ENCODE results near the gene VSTM2A. TPM values are rescaled to one million over a fixed set of nuclear protein-coding genes. Genes with fewer than 3 reads are reported as not detected.
A peak's percentile ranks its signal among the peaks of the same experiment; 100 is the strongest.
"Not testable (repeated sequence)": the region's sequence is repeated elsewhere in the genome, so short reads cannot be mapped to it uniquely, and the experiment has no call there.

The VSTM2A gene, protein sequence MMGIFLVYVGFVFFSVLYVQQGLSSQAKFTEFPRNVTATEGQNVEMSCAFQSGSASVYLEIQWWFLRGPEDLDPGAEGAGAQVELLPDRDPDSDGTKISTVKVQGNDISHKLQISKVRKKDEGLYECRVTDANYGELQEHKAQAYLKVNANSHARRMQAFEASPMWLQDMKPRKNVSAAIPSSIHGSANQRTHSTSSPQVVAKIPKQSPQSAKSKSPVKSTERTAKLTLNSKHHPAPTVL
- 28.3 and 28.7 TPM in 2 replicates for polyA plus RNA-seq (2014; cell fraction: cytosol; rRNA removed)
- 17.3 and 30.5 TPM in 2 replicates for polyA plus RNA-seq (2014; cell fraction: nucleus; rRNA removed)

DNA sequence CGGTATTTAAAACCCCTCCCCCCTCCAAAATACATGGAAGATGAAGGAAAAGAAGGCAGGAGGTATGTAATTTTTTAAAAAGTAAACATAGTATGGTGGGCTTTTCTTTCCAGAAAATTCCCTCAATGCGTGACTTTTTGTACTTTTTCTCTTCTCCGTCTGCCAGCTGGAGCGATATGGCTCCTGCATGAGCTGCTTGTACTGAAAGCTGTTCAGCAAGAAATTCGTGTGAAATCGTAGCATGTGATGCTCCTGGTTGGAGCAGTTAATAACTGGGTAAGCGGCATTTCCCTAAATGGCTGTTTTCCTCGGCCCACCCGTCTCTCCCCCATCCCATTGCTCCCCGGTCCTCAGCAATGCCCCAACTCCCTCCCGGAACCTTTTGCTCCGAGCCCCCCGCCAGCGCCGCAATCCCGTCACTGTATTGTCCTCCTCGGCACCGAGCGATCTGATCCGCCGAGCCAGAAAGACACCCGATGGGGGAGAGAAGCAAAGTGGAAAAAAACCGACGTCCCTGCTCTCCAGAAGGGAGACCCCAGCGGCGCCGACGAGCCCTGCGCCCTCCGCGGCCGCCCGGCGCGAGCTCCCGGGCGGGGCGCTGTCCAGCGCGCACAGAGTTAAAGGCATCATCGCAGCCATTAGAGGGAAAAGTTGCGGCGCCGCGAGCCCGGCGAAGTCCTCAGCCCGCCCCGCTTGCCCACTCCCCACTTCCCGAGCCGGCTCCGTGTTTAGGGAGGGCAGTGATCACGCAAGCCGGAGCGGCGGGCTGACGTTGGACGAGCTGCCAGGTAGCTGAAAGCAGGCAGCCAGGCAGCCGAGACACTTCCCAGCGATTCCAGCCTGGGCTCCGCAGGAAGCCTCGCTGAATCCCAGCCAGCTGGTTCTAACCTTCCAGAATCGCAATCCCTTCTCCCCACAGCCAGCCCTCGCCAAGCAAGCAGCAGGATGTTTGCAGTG, at the start of gene VSTM2A:
Gene VSTM2A (plus strand): TSS at position 707 of the 957 bp plus-strand sequence. CDS start 356 bp downstream, outside the sequence.
- DNase-seq (ENCODE audit: low spot score), result peak; percentile 85

DNA sequence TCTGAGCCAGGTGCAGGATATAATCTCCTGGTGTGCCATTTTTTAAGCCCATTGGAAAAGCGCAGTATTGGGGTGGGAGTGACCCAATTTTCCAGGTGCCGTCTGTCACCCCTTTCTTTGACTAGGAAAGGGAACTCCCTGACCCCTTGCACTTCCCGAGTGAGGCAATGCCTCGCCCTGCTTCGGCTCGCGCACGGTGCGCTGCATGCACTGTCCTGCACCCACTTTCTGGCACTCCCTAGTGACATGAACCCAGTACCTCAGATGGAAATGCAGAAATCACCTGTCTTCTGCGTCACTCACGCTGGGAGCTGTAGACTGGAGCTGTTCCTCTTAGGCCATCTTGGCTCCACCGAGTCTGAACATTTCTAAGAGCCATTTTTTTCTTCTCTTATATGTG, 37.6 kb upstream of the VSTM2A start:
- not testable (repeated sequence) for DNase-seq (ENCODE audit: low spot score)

DNA sequence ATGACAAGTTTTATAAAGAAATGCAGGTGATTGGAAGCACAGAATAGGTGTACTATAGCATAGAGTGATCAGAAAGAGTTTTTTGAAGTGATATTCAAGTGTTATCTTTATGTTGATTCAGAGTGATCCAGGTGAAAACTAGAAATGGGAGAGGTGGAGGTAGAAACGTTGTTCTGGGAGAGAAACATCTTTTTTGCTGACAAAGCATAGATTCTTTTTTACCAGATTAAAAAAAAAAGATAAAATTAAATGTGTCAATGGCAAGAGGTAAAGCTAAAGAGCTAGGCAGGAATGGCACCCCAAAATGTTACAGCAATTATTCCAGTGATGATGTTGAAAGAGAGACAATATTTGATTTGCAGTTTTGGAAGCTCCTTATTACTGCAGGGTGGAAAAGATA, 12.6 kb upstream of the VSTM2A start:
- DNase-seq (ENCODE audit: low spot score), result no peak

DNA sequence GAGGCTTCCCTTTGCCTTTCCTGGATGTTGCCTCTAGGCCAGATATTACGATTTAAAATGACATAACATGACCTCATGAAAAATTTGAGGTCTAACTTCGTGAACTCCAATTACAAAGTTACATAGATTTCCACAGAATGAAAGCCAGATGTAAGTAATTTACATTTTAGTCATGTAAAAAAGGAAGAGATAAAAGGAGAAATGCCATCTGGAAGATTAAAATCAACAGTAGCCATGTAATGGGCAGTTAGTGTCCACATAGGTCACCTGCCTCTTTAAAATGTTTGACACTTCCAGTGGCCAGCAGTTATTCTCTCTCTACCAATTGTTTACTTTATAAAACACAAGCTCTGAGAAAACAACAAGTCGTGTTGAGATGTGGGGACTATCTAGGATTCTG, 4.1 kb upstream of the VSTM2A start:
- peak; percentile 60 for DNase-seq (ENCODE audit: low spot score)

DNA sequence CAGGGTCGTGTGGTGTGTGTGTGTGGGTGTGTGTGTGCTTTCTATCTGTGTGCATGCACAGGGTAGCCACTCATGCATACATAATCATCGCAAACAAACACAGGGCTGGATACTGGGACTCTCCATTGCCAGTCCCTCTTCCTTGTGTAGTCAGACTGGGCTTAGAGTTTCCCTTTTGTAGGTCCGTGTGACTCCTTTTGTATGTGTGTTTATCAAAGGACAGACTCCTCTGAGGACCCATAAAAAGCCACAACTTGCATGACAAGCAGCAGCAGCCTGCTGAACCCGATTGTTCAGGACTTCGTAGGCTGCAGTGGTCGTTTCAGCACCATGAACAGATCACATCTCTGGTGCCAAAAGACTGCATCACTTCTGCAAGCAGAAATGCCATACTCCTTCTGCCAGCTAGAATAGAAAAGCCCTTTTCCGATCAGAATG, 895 bp downstream of the VSTM2A start:
- DNase-seq (ENCODE audit: low spot score), result peak; percentile 61

DNA sequence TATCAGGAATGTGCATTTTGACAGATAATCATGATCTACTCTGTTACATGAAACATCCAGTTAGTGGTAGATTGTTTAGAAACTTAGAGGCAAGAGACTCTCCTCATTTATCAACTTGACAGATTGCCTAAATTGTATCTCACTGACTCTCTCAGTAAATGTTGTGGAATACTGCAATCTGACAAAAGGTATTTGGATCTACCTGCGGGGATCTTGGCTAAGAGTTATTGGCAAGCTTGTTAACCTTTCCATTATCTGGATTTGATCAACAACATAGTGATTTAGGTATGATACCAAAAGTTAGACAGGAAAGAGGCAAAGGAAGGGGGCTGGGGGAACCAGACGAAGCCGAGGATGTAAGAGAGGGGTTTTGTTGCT, 2.0 kb downstream of the VSTM2A start:
- DNase-seq (ENCODE audit: low spot score), result no peak

GRCh38 chr7:54544527-54545240, 2.5 kb downstream of the VSTM2A start:
- DNase-seq (ENCODE audit: low spot score), result peak; percentile 65

DNA sequence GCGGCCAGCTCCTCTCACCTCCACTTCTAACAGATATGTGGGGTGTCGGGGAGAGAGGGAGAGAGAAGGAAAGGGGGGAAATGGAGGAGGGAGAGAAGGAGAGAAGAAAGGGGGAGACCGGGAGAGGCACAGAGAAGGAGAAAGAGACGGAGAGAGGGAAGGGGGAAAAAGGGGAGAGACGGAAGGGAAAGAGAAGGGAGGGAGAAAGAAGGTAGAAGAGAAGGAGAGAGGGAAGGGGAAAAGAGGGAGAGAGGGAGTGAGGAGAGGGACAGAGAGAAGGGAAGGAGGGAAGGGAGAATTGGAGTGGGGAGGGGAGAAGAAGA, 3.0 kb downstream of the VSTM2A start:
- no peak for DNase-seq (ENCODE audit: low spot score)

DNA sequence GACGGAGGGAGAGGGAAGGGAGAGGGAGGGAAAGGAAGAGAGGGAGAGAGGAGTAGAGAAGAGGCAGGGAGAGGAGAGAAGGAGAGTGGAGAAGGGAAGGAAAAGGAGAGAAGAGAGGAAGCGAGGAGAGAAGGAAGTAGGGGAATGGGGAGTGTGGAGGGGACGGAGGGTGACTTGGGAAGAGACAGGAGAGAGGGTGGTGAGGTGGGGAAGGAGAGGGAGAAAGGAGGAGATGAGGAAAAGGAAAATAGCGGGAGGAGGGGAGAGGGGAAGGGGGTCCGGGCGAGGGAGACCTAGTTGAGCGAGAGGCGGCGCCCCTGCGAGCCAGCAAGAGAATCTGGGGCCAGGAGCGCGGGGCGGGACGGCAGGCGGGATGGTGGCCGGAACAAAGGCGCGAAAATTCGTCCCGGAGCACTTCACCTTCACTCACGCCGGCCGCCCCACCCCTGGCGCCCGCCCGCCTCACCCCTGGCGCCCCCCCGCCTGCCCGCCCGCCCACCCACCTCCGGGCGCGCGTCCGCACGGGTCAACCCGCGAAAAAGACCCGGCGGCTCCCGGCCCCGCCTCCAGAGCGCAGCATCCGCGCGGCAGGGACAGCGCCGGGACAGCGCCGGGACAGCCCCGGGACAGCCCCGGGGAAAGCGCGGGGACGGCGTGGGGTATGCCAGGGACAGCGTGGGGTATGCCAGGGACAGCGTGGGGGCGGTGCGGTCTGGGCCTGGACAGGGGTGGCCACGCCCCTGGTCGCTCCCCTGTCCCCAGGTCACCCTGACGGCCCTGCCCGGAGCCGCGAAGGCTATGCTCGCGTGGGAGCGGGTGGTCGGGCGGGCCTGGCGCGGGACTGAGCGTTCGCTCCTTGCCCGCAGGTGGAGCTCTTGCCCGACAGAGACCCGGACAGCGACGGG, 4.2 kb downstream of the VSTM2A start:
- peak; percentile 89 for DNase-seq (ENCODE audit: low spot score)

DNA sequence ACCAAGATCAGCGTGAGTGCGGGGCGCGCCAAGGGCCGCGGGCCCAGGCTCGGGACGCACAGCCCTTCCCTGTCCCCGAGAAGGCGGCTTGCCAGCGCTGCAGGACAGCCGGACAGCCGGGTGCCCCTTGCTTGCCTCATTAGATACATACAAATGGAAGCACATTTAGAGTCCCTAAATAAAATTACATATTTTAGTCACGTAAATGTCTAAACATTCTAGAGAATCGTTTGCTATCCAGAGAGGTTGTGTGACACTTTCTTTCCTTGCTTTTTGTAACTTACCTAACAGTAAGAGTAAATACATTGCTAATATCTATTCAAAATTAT, 4.8 kb downstream of the VSTM2A start:
- no peak for DNase-seq (ENCODE audit: low spot score)

DNA sequence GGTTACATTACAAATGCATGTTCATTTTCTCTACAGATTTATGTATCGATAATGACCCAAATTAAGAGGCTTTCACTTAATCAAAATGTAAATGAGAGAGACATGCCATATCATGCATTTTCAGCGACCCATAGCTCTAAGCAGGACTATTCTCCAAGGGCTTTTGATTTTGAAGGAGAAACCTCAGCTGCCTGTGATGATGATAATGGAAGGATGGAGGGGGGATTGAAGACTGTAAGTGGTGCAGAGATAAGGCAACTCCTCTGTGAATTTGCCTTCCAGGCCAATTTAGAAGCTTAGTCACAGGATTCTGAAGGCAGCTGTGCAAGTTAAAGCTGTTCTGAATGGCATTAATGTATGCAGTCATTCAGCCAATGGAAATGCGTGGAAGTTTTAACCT, 8.3 kb downstream of the VSTM2A start:
- DNase-seq (ENCODE audit: low spot score), result peak; percentile 46

GRCh38 chr7:54556121-54556520, 13.9 kb downstream of the VSTM2A start:
- DNase-seq (ENCODE audit: low spot score), result no peak

GRCh38 chr7:54559401-54559800, 17.2 kb downstream of the VSTM2A start:
- DNase-seq (ENCODE audit: low spot score), result no peak

DNA sequence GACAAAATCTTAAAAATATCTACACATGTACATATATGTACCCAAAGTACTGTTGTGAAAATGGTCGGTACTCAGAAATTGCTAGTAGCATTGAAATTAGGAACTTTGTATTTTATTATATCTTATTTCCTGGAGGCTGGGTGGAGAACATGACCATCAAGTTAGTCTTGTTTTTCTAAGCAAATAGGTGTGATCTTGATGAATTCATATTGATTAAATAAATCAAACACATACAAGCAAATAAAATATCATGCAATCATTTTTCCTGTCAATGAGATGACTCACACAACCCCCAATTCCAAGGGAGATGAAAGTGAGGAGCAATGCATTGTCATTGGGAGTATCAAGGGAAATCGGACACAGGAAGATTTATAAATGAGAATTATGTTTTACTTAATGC, 18.0 kb downstream of the VSTM2A start:
- DNase-seq (ENCODE audit: low spot score), result no peak

GRCh38 chr7:54560723-54561122, 18.5 kb downstream of the VSTM2A start:
- DNase-seq (ENCODE audit: low spot score), result no peak

GRCh38 chr7:54563329-54563916, 21.2 kb downstream of the VSTM2A start:
- DNase-seq (ENCODE audit: low spot score), result peak; percentile 15

- DNase-seq (ENCODE audit: low spot score), result no peak
Measured at GRCh38 chr7:54565432-54565831, 23.3 kb downstream of the VSTM2A start.

DNA sequence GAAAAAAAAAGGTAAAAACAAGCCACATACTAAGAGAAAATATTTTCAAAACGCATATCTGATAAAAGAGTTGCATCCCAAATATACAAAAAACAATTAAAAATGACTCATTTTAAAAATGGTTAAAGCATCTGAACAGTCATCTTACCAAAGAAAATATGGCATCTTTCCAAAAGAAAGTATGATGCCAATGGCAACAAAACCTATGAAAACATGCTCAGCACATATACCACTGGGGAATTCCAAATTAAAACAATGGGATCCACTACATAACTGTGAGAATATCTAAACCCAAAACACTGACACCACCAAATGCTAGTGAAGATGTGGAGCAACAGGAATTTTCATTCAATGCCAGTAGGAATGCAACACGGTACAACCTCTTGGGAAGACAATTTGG, 39.3 kb downstream of the VSTM2A start:
- DNase-seq (ENCODE audit: low spot score), result no peak

GRCh38 chr7:54591404-54592386, 49.5 kb downstream of the VSTM2A start:
- DNase-seq (ENCODE audit: low spot score), result no peak

GRCh38 chr7:54596747-54597146, 54.6 kb downstream of the VSTM2A start:
- DNase-seq (ENCODE audit: low spot score), result no peak

All from SK-N-DZ (cell line).